HFF-Myc (cell line): Measurements from ENCODE around the gene RPL18.
A peak's percentile ranks its signal among the peaks of the same experiment; 100 is the strongest.
"Not testable (repeated sequence)": the region's sequence is repeated elsewhere in the genome, so short reads cannot be mapped to it uniquely, and the experiment has no call there.

Experiments used
- DNase-seq: peaks from one replicate; pipeline ENCODE4 v3.0.0-alpha.2; 2011; ENCODE audit warnings: low read depth; ENCODE audit errors: extremely low read depth
- H3K4me3 ChIP-seq: replicated peaks from 2 replicates; pipeline ENCODE4 v1.5.1; 2011; ENCODE audit warnings: low read depth, mild to moderate bottlenecking, control low read depth, low read length
- CTCF ChIP-seq: IDR thresholded peaks from 2 replicates; pipeline ENCODE4 v1.5.1; 2012; ENCODE audit warnings: mild to moderate bottlenecking, low read depth, low read length, control low read depth; ENCODE audit errors: missing control alignments

Gene RPL18

DNA sequence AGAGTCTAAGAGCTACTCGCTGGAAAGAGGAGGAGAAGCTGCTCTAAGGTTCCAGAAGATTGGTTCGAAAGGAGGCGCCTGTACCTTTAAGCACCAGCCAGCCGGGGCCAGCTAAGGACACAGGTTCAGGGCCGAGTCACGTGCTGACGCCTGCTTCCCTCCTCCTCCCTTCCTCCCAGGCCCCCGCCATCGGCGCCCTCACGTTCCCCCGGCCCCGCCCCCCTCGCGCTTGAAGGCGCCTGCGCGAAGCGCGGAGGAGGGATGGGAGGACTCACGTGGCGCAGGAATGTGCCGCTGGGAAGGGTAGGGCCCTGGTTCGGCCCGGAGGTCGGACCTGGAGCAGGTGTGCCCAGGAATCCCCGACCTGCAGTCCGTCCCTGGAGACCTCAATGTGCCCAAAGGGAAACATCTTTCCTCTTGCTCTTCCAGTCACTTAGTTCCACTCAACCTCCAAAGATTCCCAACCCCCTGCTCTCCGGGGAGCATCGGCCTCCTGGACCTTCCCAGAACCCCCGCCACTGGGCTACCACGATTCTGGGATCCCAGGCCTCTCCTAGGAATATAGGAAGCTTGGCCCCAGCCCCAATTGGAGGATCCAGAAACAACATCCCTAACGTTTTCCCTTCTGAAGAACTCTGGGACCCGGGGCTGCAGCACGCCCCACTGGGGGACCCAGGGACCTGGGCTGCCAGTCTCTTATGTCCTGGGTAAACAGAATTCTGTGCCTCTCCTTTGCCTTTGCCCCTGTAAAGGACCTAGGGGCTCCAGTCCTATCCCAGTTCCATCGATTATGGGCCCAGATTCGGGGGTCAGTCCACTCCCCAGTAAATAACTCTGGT, 15.7 kb upstream of the RPL18 start:
- no peak for TF ChIP-seq CTCF
- DNase-seq = peak; percentile 75
- peak overlapping the region; percentile 2; the same call in 1 of the 2 replicates for H3K4me3 ChIP-seq

- DNase-seq = no peak
- peak overlapping the region; percentile 2; the same call in 1 of the 2 replicates for H3K4me3 ChIP-seq
- no peak for TF ChIP-seq CTCF
These were observed 15.0 kb upstream of the RPL18 start for GRCh38 chr19:48634036-48634342.

DNA sequence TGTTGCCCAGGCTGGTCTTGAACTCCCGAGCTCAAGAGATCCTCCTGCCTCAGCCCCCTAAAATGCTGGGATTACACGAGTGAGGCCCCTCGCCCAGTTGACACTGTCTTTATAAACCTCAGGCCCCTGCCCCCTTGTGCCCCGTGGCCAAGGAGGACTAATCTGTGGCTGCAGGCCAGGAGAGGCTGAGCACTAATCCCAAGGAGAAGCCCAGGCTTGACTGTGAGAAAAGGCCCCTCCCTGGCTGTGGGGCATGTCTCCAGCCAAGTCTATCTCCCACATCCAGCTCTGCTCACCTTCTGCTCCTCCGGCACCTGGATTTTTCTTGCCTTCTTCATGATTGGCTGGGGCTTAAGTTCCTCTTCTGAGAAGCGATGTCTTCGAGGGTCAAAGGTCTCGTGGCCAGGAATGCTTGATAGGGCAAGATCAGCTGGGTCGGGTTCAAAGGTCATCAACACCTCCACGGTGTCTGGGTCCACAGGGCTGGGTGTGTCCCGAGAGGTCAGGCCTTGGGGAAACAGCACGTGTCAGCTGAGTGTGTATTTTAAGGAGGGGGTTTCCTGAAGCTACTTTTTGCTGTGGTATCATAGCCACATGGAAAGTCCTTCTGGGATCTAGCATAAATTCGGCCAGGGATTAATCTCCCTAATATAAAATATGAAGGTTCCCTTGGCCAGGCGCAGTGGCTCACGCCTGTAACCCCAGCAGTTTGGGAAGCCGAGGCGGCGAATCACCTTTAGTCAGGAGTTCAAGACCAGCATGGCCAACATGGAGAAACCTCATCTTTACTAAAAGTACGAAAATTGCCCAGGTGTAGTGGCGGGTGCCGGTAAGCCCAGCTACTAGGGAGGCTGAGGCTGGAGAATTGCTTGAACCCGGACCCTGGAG, 14.4 kb upstream of the RPL18 start:
- no peak for DNase-seq
- TF ChIP-seq CTCF = no peak
- no peak overlapping the region for H3K4me3 ChIP-seq

DNA sequence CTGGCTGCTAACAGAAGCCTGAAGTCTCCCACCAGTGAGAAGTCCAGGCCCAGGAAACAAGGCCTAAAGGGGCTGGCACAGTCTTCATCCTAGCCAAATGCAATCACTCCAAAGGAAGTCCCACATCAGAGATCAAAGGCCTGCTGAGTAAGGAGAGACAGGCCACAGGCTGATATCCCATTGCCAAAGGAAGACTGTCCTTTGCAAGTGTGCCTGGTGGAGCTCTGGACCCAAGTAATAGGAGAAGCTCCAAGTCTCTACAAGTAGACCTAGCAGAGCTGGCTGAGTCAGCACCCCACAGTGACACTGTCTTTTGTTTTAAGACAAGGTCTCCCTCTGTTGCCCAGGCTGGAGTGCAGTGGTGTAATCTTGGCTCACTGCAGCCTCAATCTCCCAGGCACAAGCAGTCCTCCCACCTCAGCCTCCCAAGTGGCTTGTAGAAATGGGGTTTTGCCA, 13.7 kb upstream of the RPL18 start:
- no peak for DNase-seq
- H3K4me3 ChIP-seq = no peak overlapping the region
- TF ChIP-seq CTCF = no peak

DNA sequence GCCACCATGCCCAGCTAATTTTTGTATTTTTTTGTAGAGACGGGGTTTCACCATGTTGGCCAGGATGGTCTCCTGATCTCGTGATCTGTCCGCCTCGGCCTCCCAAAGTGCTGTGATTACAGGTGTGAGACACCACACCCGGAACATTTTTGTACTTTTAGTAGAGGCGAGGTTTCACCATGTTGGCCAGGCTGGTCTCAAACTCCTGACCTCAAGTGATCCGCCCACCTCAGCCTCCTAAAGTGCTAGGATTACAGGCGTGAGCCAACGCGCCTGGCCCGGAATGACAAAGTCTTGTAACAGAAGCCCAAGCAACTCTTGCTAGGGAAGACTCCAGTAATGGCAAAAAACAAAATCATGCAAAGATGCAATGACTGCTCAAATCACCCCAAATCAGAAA, 13.3 kb upstream of the RPL18 start:
- H3K4me3 ChIP-seq, DNase-seq: not testable (repeated sequence)

DNA sequence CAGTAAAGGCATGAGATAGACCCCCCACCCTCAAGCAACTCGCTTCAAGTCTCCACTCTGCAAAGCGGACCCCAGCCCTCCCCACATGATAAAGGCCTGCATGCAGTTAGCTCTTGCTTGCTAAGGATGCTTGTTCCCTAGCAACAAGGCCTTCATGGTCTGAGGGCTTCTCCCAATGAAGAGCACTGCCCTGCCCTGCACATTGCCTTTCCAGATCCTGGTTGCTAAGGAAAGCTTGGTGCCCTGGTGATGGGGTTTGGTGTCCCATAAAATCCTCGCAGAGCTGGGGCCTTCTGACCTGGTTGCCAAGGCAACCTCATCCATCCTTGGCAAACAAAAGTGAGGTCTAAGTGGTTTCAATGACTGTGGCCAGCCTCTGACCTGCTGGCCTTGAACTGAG, 12.2 kb upstream of the RPL18 start:
- DNase-seq = no peak
- H3K4me3 ChIP-seq = no peak overlapping the region
- no peak for TF ChIP-seq CTCF
